Stimulated activated naive CD4-positive, alpha-beta T cell treated with Interleukin-2 at 50 U/mL for 16 hours (primary cell): ENCODE measurements around the gene RNF223.
"Not testable (repeated sequence)": the region's sequence is repeated elsewhere in the genome, so short reads cannot be mapped to it uniquely, and the experiment has no call there.

Source experiments
- DNase-seq: peaks from one replicate; lab custom pipeline; 2025; lab: John Stamatoyannopoulos, UW

Gene RNF223

GRCh38 chr1:1109743-1110142, 35.6 kb upstream of the RNF223 start:
- no peak for DNase-seq

- DNase-seq: no peak
Measured at GRCh38 chr1:1106510-1107221, 32.6 kb upstream of the RNF223 start.

GRCh38 chr1:1104152-1104551, 30.0 kb upstream of the RNF223 start:
- DNase-seq: not testable (repeated sequence)

GRCh38 chr1:1101503-1101902, 27.4 kb upstream of the RNF223 start:
- DNase-seq: no peak

- DNase-seq: no peak
Measured at GRCh38 chr1:1100296-1100695, 26.2 kb upstream of the RNF223 start.

GRCh38 chr1:1099506-1100183, 25.5 kb upstream of the RNF223 start:
- no peak for DNase-seq

- DNase-seq: no peak
Measured at GRCh38 chr1:1098681-1099421, 24.7 kb upstream of the RNF223 start.

GRCh38 chr1:1096136-1096535, 22.0 kb upstream of the RNF223 start:
- DNase-seq: not testable (repeated sequence)

GRCh38 chr1:1094981-1095380, 20.9 kb upstream of the RNF223 start:
- DNase-seq: no peak

GRCh38 chr1:1093610-1093943, 19.5 kb upstream of the RNF223 start:
- no peak for DNase-seq

GRCh38 chr1:1092894-1093609, 18.9 kb upstream of the RNF223 start:
- DNase-seq: no peak

GRCh38 chr1:1092149-1092855, 18.2 kb upstream of the RNF223 start:
- no peak for DNase-seq

- no peak for DNase-seq
Measured at GRCh38 chr1:1091344-1092148, 17.4 kb upstream of the RNF223 start.

- no peak for DNase-seq
Measured at GRCh38 chr1:1090424-1091343, 16.6 kb upstream of the RNF223 start.

- DNase-seq: no peak
Measured at GRCh38 chr1:1089731-1090423, 15.8 kb upstream of the RNF223 start.

GRCh38 chr1:1088801-1089680, 14.9 kb upstream of the RNF223 start:
- DNase-seq: no peak

GRCh38 chr1:1088029-1088800, 14.1 kb upstream of the RNF223 start:
- DNase-seq: no peak
